DOHH2 (cell line): Measurements from ENCODE around the gene LRRTM4.

ENCODE experiments used
- EZH2phosphoT487 ChIP-seq: fragments of 200-600 bp; sonication (generic); IDR thresholded peaks from 2 replicates; pipeline ENCODE4 v1.6.1; 2017; ENCODE audit warnings: borderline replicate concordance, mild to moderate bottlenecking, antibody characterized with exemption, low read length, moderate library complexity, mixed read lengths
- TF ChIP-seq, protein P1 (sequence below): fragments of 200-600 bp; sonication (generic); IDR thresholded peaks from one replicate; pipeline ENCODE4 v1.5.1; 2014; ENCODE audit warnings: antibody characterized with exemption, mild to moderate bottlenecking, low read depth, low read length; ENCODE audit not compliant: poor library complexity, severe bottlenecking

DNA sequence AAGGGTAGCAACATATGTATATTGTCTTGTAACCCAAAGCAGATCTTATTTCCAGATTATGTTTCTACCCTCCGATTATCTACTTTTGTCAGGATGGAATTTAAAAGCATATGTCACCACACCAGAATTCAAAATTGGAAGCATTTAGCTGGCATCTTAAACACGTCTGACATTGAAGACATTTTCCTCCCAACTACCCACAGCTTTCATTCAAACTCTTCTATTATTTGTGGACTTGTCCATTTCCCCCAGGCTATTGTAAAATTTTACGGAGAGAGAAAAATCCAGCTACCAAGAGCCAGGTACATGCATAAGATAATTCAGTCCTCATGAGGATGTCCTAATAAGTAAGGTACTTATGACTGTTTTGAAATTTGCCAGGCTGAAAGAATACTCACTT lies 659.3 kb downstream of the LRRTM4 start:
- TF ChIP-seq, protein P1, sequence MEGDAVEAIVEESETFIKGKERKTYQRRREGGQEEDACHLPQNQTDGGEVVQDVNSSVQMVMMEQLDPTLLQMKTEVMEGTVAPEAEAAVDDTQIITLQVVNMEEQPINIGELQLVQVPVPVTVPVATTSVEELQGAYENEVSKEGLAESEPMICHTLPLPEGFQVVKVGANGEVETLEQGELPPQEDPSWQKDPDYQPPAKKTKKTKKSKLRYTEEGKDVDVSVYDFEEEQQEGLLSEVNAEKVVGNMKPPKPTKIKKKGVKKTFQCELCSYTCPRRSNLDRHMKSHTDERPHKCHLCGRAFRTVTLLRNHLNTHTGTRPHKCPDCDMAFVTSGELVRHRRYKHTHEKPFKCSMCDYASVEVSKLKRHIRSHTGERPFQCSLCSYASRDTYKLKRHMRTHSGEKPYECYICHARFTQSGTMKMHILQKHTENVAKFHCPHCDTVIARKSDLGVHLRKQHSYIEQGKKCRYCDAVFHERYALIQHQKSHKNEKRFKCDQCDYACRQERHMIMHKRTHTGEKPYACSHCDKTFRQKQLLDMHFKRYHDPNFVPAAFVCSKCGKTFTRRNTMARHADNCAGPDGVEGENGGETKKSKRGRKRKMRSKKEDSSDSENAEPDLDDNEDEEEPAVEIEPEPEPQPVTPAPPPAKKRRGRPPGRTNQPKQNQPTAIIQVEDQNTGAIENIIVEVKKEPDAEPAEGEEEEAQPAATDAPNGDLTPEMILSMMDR = no peak
- no peak for TF ChIP-seq EZH2phosphoT487
